Effector CD8-positive, alpha-beta T cell (primary cell): ENCODE data around the gene OR7D4.
"Not testable (repeated sequence)": the region's sequence is repeated elsewhere in the genome, so short reads cannot be mapped to it uniquely, and the experiment has no call there.

ENCODE experiments used
- DNase-seq: peaks from one replicate; lab custom pipeline; 2025; lab: John Stamatoyannopoulos, UW
- total RNA-seq, 4 experiments: gene quantifications; one replicate each; lab custom pipeline; 2026; lab: John Stamatoyannopoulos, UW

Gene OR7D4
- total RNA-seq: 0 to 0.27 (median 0) reads per million in 4 experiments

DNA sequence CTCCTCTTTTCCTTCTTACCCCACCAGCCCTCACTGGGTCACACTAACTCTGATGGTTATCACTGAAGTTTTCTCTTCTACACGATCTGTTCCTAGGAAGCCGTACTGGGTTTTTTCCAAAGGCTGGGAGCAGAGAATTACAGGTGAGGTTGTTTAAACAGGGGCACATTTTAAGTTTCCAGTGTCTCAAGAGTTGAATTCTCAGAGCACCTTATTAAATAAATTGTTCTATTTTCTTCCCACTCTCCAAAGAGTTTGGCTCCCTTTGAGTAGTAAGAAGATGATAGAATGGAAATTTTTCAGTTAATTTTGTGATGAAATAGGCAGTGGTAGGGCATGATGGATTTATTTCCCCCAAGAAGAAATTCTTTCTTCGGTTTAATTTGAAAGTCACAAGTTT, at the start of gene OR7D4:
Gene OR7D4 (minus strand): TSS at position 101 of the 400 bp plus-strand sequence. CDS start 4,752 bp downstream, outside the sequence.
- no peak for DNase-seq

DNA sequence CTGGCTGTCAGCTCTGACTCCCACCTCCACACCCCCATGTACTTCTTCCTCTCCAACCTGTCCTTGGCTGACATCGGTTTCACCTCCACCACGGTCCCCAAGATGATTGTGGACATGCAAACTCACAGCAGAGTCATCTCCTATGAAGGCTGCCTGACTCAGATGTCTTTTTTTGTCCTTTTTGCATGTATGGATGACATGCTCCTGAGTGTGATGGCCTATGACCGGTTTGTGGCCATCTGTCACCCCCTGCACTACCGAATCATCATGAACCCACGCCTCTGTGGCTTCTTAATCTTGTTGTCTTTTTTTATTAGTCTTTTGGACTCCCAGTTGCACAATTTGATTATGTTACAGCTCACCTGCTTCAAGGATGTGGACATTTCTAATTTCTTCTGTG, 31.8 kb upstream of the OR7D4 start:
- no peak for DNase-seq

DNA sequence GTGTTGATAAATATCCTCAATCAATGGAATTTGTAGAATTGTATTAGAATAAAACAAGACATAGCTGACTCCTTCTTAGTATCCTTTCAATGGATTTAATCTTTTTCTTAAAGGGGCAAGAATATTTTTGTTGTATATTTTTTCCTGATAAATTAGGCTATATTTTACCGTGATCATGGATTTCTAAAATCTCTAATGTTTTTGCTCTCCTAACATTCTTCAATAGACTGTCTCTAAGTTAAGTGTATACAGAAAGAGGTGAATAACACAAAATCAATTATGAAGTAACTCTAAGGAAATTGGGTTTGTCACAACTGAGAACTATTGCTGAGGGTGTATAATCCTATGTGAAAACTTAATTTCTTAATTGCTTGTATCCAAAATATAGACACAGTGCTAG, 31.2 kb upstream of the OR7D4 start, which contains the start of gene OR7E24:
Gene OR7E24 (plus strand): TSS at position 301 of the 400 bp plus-strand sequence. CDS start 114 bp downstream, outside the sequence.
- no peak for DNase-seq

DNA sequence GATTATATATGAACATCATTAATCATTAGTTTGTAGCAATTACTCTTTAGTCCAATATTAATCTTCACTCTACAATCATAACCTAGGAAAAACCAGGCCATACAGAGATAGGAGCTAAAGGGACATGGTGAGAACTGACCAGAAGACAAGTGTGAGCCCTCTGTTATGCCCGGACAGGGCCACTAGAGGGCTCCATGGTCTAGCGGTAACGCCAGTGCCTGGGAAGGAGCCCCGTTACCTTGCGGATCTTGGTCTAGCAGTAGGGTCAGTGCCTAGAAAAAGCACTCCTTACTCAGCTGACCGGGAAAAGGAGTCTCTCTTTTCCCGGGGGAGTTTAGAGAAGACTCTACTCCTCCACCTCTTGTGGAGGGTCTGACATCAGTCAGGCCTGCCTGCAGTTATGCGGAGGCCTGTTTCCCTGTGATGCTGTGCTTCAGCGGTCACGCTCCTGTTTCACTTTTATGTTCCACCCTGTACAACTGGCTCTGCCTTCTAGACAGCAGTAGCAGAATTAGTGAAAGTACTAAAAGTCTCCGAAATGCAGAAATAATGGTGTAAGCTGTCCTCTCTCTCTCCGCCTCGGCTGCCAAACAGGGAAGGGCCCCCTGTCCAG, 13.8 kb downstream of the OR7D4 start:
- peak; percentile 44 for DNase-seq

DNA sequence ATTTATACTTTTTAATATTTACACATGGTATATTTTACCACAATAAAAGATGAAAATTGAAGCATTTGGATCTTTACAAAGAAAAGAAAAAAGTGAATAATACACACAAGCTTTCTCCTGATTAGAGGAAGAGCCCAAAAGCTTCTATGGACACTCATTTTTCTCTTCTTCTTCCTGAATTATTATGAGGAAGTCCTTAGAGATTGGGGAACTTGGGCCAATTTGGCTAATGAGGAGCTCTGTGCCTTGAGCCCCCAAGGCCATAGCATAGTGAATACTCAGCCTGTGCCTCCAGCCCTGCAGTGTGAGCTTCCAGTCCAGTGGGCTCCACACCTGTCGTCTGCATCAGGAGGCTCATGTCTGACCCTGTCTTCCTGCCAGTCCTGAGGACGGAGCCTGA, 21.3 kb downstream of the OR7D4 start:
- not testable (repeated sequence) for DNase-seq

DNA sequence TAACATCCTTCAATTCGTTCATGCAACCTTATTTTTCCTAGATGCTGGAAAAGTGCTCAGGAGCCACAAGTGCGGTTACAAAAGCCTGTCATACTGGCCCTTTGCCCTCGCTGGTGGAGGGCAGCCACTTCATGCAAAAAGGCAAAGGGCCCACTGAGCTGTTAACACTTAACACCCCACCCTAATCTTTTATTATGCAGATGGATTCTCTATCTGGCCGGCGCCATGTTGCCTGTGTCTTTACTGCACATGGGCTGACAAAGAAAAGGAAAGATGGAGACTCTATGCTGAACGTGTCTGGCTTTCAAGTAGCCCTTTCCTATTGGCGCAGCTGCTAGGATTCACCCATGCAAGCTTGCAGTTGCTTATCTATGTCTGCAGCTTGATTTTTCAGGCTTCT, 29.9 kb downstream of the OR7D4 start:
- DNase-seq: no peak

DNA sequence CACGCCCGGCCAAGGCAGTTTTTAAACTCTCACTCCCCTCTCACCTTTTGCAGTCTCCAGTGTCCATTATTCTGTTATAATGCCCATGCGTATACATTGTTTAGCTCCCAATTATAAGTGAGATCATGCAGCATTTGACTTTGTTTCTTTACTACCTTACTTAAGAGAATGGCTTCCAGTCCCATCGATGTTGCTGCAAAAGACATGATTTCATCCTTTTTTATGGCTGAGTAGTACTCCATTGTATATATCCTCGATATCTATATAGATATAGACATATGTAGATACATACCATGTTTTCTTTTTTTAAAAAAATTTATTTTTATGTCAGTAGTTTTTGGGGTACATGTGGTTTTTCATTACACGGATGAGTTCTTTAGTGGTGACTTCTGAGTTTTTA, 32.2 kb downstream of the OR7D4 start:
- DNase-seq: no peak

DNA sequence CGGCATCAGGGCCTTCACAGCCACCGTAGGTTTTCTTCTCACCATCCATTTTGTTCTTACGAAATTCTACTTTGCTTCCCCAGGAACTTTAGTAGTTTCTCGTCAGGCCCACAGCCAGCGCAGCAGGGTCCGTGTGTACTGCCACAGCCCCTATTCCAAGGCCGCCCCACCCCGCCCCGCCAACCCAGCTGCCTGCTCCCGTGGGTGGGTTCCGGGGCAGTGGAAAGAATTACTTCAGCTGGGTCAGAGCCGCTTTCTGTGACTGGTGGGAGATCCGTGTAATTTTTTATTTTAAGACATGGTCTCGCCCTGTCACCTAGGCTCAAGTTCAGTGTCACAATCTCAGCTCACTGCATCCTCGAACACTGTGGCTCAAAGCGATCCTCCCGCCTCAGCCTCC, 36.4 kb downstream of the OR7D4 start:
- DNase-seq: no peak

DNA sequence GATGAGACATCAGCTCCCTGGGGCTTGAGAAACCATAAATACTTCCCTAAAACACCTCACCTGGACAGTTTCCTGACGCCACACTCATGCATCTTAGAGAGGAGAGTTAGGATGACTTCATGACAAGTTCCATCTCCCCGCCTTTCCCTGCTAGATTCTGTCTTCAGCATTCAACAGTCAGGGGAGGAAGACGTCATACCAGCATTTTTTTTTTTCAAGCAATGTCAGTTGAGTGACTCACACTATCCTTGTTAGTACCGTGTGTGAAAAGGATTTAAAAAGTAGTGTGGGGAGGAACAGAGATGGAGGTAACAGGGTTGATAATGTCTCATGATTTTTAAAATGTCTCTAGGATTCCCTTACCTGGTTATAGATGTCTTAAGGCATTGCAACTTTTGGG, 40.5 kb downstream of the OR7D4 start, which contains the start of gene OR7D2:
Gene OR7D2 (plus strand): TSS at position 79 of the 400 bp plus-strand sequence. CDS start 6,803 bp downstream, outside the sequence.
- DNase-seq: no peak

DNA sequence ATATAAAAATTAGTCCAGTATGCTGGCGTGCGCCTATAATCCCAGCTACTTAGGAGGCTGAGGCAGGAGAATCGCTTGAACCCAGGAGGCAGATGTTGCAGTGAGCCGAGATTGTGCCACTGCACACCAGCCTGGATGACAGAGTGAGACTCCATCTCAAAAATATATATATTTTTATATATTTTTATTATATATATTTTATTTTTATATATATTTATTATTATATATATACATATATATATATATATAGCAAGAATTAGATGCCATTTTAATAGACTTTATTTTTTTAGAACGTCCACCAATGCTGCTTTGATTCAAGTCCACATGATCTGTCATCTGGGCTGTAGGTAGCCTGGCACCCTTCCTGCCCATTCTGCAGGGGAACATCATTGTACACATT, 44.1 kb downstream of the OR7D4 start:
- no peak for DNase-seq

DNA sequence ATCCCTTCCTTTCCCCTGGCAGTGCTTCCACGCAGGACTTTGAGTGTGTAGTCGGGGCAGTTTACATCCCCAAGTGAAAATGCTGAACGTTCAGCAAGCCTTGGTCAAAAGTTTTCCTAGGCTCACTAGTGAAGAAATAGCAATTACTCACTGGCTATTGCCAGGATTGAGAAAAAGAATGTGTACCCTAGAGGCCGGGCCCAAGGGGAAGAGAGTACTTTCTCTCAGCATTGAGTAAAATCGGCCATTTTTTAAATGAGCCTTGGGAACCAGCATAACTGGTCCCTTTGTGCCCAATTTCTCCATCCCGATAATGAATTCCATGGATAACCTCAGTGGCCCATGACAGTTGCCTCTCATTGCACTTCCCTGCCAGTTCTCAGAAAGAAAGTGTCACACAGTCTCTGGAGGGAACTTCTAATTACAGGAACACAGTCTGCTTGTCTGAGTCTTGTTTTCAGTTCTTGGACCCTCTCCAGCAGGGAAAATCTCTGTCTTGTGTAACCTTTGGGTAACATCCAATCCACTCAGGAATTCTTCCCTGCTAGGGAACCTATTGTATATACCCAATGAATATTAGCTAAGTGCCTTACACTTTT, 47.9 kb downstream of the OR7D4 start:
- DNase-seq: no peak

DNA sequence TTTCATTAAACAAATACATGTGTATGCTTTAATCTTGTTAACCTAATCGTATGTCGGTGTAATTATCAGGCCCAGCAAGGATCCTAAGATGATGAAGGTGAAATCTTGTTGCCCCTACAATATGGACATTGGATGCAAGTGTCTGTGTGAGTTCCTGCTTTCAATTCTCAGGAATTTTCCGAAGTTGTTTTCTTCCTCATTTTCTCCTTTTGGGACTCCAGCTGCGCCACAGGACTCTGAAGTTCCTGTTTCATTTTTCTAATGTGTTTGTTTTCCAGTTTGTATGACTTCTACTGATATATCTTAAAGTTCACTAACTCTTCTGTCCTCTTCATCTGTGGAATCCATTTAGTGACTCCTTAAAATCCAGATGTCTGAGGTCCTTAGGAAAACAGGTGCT, 52.5 kb downstream of the OR7D4 start:
- no peak for DNase-seq

DNA sequence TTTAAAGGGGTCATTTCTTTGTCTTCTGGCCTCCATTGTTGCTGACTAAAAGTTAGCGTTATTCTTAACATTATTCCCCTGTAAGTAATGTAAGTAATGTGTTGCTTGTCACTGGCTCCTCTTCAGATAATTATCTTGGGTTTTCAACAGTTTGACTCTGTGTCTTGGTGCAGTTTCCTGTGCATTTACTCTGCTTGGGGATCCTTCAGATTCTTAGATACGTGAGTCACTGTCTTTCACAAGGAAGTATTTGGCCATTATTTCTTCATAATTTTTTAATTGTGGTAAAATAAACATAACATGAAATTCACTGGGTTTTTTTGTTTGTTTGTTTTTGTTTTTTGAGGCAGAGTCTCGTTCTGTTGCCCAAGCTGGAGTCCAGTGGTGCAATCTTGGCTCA, 54.1 kb downstream of the OR7D4 start:
- no peak for DNase-seq

DNA sequence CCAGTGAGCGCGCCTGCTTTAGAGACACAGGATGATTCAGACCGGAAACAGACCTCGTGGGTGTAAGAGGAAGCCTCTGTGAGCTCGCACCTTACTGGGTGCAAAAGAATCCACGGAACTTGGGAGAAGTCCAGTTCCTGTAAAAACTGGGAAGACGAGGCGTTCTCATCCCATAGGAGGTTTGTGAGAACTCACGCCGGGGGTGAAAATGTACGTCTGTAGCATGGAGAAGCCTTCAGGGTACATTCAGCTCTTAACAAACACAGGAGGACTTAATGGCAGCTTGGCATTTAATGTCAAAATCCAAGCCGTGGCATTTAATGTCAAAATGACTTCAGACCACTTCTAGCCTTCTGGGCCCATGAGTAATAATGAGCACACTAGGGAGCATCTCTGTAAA, 58.0 kb downstream of the OR7D4 start:
- DNase-seq: no peak
